Cerebellar nuclear complex (tissue), 1 donor: Measurements from ENCODE around the gene TYW1.
"Not testable (repeated sequence)": the region's sequence is repeated elsewhere in the genome, so short reads cannot be mapped to it uniquely, and the experiment has no call there.

Experiments used
- DNase-seq, 2 experiments: peaks; one replicate each; lab custom pipeline; 2025; lab: John Stamatoyannopoulos, UW

Gene TYW1

DNA sequence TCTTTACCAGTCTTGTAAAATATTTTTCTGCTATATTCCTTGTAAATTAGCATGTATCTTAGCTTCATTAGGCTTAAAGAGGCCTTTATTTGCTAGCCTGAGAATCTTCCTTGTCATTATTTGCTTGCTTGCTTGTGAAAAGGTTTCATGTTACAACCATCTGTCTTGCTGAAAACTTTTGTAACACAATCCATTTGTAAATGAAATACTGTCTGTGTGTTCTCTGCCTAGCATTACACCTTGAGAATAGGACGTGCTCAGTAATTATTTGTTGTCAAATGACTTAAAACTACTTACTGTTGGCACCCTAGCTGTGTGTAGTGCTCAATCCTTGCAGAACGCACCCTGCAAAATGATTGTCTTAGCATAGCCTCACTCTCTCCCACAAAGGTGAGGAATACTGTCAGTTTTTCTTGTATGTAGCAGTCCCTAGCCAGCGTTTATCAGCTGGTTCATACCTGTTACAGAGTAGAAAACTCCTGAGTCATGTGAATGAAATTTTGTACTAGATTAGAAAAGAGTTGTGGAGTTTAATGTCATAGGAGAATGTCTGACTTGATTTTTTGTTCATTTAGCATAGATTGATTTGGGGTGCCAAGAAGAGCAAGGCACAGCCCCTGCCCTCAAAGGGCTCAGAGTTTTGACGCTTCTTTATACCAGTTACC is 193.3 kb downstream of the TYW1 start:
- DNase-seq, result not testable (repeated sequence)

DNA sequence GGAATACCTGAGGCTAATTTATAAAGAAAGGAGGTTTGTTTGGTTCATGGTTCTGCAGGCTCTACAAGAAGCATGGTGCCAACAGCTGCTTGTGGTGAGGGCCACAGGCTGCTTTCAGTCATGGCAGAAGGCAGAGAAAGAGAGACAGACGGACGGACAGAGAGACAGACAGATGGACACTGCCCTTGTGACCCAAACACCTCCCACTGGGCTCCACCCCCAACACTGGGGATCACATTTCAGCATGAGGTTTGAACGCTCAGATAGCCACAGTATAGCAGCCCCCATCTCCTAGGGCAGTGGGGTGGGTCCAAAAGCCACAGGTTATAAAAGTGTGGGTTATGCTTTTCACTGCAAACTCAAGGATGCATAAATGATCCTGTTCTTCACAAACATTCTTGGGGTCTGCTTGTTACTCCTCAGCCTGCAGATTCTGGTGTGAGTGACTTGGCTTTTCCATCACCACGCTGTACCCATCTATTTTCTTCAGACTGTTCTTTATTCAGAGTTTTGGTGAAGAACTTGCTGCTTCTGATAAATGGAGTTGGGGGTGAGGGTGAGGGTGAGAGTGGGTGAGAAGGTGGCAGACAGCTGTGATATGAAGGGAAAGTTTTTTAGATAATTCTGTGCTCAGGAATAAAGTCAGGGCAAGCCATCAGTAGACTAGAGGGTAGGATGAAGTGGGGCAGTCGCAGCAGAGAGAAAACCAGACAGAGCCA is 194.5 kb downstream of the TYW1 start:
- DNase-seq, result not testable (repeated sequence)

DNA sequence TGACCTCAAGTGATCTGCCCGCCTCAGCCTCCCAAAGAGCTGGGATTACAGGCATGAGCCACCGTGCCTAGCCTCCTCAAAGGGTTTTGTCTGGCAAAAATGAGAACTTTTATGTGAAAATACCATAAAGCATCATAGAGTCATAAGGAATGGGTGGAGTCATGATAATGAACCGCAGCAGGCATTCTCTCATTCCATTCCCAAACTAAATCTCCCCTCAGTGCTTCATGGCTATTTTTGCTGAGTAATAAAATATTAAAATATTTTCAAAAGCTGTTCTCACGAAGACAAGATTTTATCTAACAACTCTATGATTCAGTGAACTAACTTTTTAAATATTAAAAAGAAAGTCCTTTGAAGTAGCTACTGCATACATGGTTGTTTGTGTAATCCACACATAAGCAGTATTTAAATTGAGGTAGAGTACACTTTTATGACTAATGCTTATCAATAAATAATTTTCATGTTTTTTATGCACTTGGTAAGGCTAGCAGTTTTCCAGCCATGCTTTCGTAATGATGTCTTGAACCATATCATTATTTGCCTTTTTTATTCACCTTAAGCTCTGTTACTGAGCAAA is 195.6 kb downstream of the TYW1 start:
- DNase-seq, result not testable (repeated sequence)

DNA sequence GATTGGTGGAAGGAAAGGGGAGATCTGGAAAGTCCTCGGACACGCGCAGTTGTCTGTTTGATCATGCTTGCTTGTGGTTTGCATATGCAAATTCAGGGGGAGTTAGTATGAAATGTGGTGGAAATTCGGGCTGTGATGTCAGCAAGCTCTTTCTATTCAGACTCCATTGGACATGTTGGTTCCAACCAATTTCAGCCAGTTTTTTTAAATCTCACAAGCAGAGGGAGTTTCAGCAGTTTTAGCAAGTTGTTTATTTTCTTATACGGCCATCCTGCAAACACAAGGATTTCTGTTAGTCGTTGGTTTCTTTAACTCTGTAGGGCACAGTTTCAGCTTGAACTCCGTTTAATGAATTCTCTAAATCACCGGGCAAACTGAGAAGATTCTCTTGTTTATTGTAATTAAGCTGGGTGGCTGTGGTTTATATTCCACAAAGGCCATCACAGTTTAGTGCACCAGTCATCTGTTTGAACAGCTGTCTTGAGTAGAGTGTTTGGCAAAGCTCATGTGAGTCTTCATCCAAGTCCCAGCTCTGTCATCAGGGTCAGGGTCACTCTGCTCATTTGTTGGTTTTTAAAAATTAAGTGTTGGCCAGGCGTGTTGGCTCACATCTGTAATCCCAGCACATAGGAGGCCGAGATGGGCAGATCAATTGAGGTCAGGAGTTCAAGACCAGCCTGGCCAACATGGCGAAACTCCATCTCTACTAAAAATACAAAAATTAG is 196.4 kb downstream of the TYW1 start:
- DNase-seq, result not testable (repeated sequence)

DNA sequence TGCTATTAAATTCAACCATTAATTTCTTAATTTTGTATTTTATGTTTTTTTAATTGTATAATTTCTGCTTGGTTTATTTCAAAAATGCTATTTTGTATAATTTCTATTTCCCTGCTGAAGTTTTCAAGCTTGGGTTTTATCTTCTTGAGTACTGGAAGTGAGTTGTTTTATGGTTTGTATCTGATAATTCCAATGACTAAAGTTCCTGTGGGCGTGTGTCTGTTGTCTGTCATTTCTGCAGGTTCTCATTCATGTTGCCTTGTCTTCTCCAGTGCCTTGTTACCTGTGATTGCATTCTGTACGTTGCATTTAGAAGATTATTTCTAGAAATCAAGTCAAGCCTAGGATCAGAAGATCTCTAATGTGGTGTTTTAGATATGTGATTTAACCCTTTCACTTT is 199.5 kb downstream of the TYW1 start:
- not testable (repeated sequence) for DNase-seq

DNA sequence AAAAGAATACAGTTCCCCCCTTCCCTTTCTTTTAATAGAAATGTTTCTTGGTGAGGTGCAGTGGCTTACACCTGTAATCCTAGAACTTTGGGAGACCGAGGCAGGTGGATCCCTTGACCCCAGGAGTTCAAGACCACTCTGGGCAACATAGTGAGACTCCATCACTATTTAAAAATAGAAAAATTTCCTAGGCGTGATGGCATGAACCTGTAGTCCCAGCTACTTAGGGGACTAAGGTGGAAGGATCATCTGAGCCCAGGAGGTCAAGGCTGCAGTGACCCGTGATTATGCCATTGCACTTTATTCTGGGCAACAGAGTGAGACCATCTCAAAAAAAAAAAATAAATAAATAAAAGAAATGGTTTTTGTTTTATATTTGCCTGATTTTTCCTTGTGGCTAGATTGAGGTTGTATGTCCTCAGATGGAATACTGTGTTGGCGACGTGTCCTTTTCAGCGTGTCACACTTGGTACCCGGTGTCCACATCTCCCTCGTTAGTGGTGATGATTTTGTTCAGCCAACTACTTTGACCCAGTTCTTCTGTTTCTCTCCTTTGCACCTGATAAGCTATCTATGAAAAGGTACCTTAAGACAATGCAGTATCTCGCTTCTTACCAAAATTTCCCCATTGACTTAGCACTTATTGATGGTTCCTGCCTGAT is 202.4 kb downstream of the TYW1 start:
- DNase-seq, result not testable (repeated sequence)

DNA sequence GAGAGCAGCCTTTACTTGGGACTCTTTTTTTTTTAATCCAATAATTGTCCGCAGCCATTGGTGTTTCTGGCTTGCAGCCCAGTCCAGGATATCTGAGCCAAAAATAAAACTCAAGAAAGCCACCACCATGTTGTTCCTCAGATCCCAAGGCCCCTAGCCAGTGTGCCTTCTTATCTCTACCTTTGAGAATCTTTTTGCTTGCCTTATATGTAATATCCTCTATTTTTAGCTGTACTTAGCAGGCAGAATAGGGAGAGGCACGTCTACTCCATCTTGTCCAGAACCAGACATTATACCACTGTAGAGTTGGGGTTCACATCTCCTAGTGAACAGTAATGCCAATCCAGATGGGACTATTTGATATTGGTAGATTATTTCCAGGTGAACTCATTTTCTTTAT is 209.1 kb downstream of the TYW1 start:
- not testable (repeated sequence) for DNase-seq

DNA sequence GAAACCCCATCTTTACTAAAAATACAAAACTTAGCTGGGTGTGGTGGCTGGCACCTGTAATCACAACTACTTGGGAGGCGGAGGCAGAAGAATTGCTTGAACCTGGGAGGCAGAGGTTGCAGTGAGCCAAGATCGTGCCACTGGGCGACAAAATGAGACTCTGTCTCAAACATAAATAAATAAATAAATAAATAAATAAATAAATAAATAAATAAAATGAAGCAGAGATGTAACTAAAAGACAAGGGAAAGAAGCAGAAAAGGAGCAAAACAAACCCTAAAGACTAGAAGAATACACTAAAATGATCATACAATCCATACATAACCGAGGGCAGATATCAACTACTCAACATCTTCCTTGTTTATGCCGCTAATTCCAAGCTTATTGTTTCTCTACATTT is 209.8 kb downstream of the TYW1 start:
- no peak for DNase-seq

DNA sequence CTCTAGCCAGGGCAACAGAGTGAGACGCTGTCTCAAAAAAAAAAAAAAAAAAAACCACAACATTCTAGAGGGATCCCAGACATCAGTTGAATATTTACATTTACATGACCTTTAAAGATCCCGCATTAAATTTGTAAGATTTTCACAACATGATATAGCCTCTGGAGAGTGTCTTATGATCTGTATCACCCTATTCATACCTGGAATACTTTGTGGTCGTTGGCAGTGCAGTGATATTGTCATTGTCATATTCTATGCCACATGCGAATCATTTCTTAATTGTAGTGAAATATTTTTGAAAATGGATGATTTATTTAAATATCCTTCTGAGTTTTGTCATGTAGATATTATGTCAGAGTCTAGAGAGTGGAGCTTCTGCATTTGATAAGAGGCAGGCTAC is 212.0 kb downstream of the TYW1 start:
- not testable (repeated sequence) for DNase-seq

DNA sequence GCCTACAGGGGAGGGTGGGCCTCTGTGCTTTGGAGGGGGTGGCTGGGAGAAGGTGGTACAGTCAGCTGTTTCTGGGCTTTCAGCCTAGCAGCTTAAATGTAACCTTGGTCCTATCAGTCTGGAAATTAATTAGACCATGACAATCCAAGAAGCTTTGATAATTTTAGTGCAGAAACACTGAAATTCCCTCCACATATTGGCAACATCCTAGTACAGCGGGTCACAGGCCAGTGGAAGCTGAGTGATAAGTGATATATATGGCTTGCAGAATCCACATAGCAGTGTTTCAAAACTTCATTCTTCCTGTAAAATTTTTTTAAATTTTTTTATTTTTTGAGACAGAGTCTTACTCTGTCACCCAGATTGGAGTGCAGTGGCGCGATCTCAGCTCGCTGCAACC is 212.6 kb downstream of the TYW1 start:
- no peak for DNase-seq

DNA sequence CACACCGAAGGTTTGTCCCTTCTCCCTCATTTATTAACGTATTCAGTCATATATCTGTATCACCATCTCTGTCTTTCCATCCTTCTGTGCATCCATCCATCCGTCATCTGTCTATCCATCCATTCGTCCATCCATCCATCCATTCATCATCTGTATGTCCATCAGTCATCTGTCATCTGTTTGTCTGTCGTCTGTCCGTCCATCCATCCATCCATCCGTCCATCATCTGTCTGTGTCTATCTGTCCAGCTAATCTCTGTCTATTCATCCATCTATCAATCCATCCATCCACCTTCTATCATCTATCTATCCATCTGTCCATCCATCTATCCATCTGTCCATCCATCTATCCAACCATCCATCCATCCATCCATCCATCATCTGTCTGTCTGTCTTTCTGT is 213.9 kb downstream of the TYW1 start:
- no peak for DNase-seq

DNA sequence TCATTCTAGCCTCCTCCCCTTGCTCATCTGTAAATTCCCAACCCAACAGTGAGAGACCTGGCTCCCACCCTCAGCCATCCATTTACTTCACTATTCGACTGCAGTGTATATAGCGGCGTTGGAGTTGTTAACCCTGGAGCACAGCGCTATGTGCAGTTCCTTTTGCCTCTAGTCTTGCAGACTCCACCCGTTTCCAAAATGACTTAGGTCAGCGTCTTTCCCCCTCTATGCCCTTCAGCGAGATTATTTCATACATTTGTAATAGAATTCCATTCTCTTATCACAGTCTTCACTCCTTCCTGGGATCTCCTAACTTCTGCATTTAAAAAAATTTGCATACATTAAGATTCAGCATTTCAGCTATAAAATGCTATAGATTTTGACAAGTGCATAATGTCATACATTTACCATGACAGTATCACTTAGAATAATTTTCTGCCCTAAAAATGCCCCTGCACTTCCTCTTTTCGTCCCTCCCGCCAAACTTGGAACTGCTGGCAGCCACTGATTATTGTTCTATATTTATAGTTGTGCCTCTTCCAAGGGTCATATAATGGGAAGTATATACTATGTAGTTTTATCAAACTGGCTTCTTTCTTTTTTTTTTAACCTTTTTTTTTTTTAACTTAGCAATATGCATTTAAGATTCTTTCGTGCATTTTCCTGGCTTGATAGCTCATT is 215.2 kb downstream of the TYW1 start:
- DNase-seq, result not testable (repeated sequence)

DNA sequence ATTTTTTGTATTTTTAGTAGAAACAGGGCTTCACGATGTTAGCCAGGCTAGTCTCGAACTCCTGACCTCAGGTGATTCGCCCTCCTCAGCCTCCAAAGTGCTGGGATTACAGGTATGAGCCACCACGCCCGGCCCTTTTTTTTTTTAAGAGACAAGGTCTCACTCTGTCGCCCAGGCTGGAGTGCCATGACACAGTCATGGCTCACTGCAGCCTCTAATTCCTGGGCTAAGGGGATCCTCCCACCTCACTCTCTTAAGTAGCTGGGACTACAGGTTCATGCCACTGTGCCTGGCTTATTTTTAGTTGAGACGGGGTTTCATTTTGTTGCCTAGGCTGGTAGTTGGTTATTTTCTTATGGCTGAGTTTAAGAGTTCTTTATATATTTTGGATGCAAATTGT is 216.4 kb downstream of the TYW1 start:
- DNase-seq, result not testable (repeated sequence)

DNA sequence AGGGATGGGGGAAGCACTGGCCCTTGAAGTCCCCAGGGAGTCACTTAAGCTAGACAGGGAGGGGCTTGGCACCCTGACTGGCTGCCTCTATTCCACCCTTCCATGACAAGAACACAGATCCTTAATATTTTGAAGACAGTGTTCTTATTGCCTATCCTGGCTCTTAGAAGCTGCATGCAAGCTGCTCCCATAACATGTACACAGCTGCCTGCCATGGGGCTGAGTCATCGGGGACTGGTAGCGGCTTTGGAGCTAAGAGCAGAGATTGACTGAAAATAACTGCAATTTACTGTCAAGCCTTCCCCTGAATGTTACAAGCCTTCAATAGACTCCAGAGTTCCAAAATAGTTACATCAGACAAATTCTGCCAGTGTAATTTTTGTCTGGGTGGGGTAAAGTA is 226.9 kb downstream of the TYW1 start:
- DNase-seq, result not testable (repeated sequence)

DNA sequence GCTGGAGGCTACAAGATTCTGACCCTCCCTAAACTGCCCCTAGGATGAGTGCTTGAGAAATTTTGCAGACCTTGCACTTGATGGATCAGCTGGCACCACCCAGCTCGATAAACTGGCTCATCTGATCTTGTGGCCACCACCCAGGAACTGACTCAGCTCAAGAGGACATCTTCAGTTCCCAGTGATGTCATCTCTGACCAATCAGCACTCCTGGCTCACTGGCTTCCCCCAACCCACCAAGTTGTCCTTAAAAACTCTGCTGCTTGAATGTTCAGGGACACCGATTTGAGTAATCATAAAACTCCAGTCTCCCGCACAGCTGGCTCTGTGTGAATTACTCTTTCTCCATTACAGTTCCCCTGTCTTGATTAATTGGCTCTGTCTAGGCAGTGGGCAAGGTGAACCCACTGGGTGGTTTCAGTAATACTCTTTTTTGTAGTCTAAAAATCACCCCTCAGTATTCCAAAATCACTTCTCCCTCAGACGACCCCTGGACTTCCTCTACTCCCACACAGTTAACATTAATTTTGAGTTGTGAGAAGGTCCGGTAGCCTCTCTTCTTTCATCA is 229.8 kb downstream of the TYW1 start:
- DNase-seq, result not testable (repeated sequence)

DNA sequence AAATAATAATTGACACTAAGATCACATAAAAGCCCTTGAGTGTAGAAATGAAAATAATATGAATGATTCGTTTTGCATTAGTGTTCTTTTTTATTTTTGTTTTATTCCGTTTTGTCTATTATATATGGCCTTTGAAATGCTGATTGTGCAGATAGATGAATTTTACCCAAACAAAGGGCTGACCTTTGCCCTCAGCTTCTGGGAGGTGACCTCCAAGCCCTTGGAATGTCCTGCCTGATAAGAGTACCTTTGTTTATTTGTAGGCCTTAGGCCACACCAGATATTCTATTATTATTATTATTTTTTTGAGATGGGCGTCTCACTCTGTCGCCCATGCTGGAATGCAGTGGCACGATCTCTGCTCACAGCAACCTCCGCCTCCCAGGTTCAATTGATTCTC is 230.3 kb downstream of the TYW1 start:
- not testable (repeated sequence) for DNase-seq

DNA sequence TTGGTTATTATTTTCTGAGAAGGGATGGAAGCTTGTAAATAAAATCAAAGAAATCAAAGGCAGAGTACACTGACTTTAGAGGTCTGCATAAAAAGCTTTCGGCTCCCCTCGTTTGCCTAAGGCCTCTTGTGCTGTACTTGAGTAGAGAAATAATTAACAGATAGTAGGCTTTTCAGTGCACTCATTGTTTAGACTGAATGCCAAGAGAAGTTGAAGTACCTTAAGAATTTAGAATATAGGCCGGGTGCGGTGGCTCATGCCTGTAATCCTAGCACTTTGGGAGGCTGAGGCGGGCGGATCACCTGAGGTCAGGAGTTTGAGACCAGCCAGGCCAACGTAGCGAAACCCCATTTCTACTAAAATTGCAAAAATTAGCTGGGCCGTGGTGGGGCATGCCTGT is 232.4 kb downstream of the TYW1 start:
- not testable (repeated sequence) for DNase-seq

DNA sequence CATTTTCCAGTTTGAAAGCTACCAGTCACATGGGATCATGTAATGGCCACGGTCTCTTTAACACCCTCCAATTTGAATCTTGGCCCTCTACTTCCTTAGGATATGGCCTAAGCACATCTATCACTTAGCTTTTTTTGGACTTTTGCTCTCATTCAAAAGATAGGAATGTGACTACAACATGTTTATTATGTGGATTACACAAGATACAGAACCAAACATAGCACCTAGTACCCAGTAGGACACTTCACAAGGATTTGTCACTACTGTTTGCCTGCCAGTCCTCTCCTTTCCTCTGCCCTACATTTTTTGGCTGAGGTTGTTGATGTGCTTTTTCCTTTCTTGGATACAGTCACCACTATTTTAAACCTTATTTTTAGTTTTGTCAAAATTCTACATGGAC is 233.4 kb downstream of the TYW1 start:
- not testable (repeated sequence) for DNase-seq

DNA sequence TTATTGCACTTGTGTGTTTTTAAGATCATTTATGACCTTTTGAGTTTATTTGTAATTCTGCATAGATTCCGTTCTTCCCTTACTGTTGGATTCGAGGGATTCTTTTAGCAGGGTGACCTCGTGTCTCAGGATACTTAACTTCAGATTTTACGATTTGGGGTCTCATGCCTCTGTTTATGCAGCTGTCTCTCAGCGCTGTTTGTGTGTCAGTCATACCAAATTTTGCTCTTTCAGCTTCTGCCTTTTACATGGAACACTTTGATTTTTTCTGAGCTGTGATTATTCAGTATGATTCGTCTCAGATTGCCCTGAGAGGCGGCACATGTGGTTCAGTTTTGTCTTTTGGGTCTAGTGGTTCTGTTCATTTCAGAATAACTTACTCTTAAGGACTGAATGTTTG is 236.9 kb downstream of the TYW1 start:
- DNase-seq, result not testable (repeated sequence)

DNA sequence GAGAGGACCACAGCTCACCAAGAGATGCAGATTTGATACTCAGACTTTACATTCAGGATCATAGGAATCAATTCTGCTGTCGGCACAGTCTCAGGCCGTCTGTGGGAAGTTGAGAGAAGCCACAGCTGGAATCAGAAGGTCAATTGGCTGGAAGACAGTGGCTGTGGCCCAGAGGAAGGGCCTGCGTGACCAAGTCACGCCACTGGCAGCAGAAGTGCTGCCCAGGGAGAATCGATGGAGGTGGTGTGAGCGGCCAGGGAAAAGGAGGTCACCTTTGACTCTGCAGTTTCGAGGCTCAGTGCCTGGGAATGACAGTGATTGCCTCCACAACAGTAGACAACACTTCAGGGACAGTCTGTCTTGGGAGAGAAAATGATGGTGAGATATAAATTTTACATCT is 239.6 kb downstream of the TYW1 start:
- DNase-seq, result not testable (repeated sequence)

DNA sequence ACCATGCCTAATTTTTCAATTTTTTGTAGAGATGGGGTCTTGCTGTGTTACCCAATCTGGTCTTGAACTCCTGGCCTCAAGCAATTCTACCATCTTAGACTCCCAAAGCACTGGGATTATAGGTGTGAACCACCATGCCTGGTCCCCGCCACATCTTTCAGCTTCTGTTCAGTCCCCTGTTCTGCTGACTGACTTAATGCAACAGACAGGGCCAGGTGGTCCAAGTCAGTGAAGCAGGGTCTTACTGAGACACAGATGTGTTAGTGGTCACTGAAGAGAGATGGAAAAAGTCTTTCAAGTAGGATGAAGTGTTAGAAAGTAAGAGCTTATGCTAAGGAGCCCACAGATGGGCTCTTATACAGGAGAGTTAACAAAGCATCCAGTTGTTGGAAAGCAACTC is 246.2 kb downstream of the TYW1 start:
- not testable (repeated sequence) for DNase-seq
